Activated T-helper 2 cell treated with anti-CD3 and anti-CD28 coated beads, Interferon-gamma antibody, Interleukin-2, Interleukin-4, amounts not matched to agents 10 μg/mL and 5 μg/mL and 100 μg/mL, durations not matched to agents 14 hours and 24 hours and 36 hours (primary cell): ENCODE results near the gene DDAH2. TPM values are rescaled to one million over a fixed set of nuclear protein-coding genes. Genes with fewer than 3 reads are reported as not detected.

Experiments
- DNase-seq: peaks from one replicate; pipeline ENCODE4 v3.0.0; 2021; ENCODE audit warnings: low spot score
- H3K27ac Mint-ChIP-seq: one replicate; pipeline ENCODE4 v1.8.0; 2021; ENCODE audit warnings: mixed read lengths
- H3K27me3 Mint-ChIP-seq: one replicate; pipeline ENCODE4 v1.8.0; 2021; ENCODE audit warnings: low read depth, mixed read lengths
- H3K36me3 Mint-ChIP-seq: one replicate; pipeline ENCODE4 v1.8.0; 2021; ENCODE audit warnings: low read depth, mixed read lengths
- H3K4me1 Mint-ChIP-seq: one replicate; pipeline ENCODE4 v1.8.0; 2021; ENCODE audit warnings: low read depth, mixed read lengths
- H3K4me3 Mint-ChIP-seq: one replicate; pipeline ENCODE4 v1.8.0; 2021; ENCODE audit warnings: low read depth, mild to moderate bottlenecking, moderate library complexity, mixed read lengths
- H3K9me3 Mint-ChIP-seq: one replicate; pipeline ENCODE4 v1.8.0; 2021; ENCODE audit warnings: mixed read lengths
- intact Hi-C: fragments of 100-400 bp; cut with micrococcal nuclease; formaldehyde crosslinking; loops from one replicate; pipeline ENCODE4 v1.15.1; 2023
- total RNA-seq: library from RNA; stranded (reverse); gene quantifications from 2 replicates; pipeline ENCODE4 v1.2.3, GENCODE V29; 2022

Gene DDAH2
- total RNA-seq, 1 donor from 2014 or later = 7.7 TPM

DNA sequence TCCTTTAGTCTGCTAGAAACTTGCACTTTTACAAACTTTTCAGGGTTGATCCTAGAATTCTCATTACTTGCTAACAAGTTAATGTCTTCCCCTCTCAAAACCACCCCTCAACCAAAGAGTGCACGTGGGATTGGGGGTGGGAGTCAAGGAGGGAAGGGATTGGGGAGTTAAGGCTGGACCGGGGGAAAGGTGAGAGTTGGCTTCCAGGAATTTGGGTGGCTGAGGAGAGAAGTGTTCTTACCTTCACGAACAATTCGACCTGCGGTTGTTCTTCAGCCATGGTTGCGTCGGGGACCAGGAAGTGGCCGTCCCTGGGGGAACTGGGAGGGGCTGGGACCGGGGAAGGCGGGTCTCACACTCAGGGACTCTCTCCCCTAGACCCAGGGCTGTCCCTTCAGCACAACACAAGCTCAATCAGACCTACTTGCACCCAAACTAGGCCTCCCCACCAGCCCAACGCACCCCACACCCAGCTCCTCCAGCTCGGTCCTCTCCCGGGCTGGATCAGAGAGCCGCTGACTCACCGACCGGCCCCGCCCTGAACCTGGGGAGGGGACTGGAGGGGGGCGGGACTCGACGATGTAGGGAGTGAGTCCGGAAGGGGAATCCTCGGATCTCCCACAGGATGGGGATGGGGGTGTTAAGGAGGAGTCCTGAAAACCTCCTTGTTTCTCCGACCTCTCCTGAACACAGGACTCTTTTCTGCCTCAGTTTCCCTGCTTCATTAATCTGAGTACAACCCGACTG is 7.1 kb upstream of the DDAH2 start, which contains the start of gene CLIC1:
Gene CLIC1, minus strand, starts transcription at position 510 of the 747 bp plus-strand sequence. Its CDS starts 230 bp downstream, at position 280.
- peak within 1 kb of the TSS; percentile 91 for H3K27ac Mint-ChIP-seq
- peaks cover 60% of the 10 kb centered on the region for H3K36me3 Mint-ChIP-seq
- H3K4me1 Mint-ChIP-seq = peaks cover 52% of the 10 kb centered on the region
- intact Hi-C loops = no loop called here
- H3K27me3 Mint-ChIP-seq = no peaks in the 10 kb centered on the region
- DNase-seq = peak; percentile 79
- H3K4me3 Mint-ChIP-seq = peak within 1 kb of the TSS; percentile 93
- H3K9me3 Mint-ChIP-seq = no peaks in the 10 kb centered on the region

DNA sequence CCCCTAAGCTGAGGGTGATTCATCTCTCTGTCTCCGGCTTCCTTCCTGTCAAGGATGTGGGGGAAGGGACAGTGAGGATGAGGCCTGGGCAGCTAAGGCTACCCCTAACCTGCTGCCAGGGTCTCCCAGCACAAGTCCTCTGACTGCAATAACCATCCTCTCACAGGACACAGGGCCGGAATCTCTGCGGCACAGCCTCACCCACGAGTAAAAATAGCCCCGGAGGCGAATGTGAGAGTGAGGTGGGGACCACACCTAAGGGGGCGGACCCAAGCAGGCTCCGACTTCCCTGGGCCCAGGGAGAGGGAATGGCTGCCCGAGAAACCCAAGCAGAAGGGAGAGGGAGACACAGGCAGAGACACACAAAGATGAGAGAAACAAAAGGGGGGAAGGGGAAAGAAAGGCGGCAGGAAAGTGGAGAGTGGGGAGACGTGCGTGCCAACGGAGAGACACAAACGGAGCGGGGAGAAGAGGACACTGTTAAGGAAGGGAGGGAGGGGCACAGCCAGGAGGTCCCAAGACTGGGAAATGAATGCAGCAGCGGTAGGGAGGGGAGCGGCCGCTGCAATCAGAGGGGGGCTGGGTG is 5.8 kb upstream of the DDAH2 start:
- intact Hi-C loops = loop anchor here (1.0 kb wide), 1 partner anchor 32 kb away; the partner anchor contains the start of gene ABHD16A
- Mint-ChIP-seq H3K36me3 (peaks cover 63% of the 10 kb centered on the region), H3K4me3 (peak overlapping the region; percentile 93), H3K9me3 (no peaks in the 10 kb centered on the region), H3K4me1 (peaks cover 56% of the 10 kb centered on the region), H3K27me3 (no peaks in the 10 kb centered on the region), H3K27ac (peak overlapping the region; percentile 91)
- peak; percentile 60 for DNase-seq

DNA sequence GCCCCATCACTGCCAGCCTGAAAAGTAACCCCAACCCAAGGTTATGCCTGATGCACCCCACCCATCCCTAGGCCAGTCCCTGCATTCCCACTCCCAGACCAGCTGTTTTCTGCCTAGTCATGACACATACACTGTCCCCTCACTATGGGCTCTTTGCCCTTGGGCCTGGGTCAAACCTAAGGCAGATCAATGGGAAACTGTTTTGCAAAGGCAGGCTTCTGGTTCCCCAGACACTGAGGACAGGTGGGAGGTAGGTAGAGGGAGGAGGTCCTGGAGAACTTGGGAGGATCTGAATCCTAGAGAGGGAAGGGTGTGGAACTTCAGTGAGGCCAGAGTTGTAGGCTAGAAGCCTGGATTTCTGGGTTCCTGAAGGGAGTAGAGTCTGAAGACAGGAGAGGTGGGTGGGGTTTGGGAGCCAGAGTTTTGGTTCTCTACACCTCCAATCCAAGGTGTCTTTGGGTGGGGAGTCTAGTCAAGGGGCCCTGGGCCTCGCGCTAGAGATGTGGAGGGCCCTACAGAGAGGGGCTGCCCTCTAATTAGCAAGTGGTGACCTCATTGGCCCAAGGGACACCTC is 5.2 kb upstream of the DDAH2 start:
- Mint-ChIP-seq H3K36me3 (peaks cover 63% of the 10 kb centered on the region), H3K4me3 (peak overlapping the region; percentile 93), H3K27me3 (no peaks in the 10 kb centered on the region), H3K4me1 (peaks cover 55% of the 10 kb centered on the region), H3K9me3 (no peaks in the 10 kb centered on the region), H3K27ac (peak overlapping the region; percentile 91)
- intact Hi-C loops = loop anchor here (1.0 kb wide), 1 partner anchor 31 kb away; the partner anchor contains the start of gene ABHD16A
- no peak for DNase-seq

DNA sequence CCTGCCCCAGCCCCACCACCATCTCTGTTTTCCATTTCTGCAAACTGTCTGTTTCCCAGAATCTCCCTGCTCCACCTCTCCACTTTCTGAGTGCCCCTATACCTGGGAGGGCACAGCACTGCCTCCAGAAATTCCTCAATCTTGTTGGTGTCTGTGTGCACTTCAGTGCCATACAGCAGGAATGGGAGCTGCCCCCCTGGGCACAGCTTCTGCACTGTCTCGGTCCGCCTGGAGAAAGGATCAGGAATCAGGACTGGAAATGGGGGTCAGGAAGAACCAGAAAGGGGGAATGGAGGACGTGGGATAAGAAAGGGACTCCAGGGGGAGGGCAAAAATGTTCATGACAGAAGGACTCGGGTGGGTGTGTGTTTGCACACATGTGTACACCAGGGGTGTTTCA is 4.6 kb upstream of the DDAH2 start:
- peaks cover 54% of the 10 kb centered on the region for H3K4me1 Mint-ChIP-seq
- H3K9me3 Mint-ChIP-seq = no peaks in the 10 kb centered on the region
- peak overlapping the region; percentile 93 for H3K4me3 Mint-ChIP-seq
- H3K36me3 Mint-ChIP-seq = peaks cover 66% of the 10 kb centered on the region
- H3K27ac Mint-ChIP-seq = peak overlapping the region; percentile 59
- no peaks in the 10 kb centered on the region for H3K27me3 Mint-ChIP-seq
- DNase-seq = no peak
- intact Hi-C loops = loop anchor here (1.0 kb wide), 1 partner anchor 30 kb away; the partner anchor contains the start of gene ABHD16A

DNA sequence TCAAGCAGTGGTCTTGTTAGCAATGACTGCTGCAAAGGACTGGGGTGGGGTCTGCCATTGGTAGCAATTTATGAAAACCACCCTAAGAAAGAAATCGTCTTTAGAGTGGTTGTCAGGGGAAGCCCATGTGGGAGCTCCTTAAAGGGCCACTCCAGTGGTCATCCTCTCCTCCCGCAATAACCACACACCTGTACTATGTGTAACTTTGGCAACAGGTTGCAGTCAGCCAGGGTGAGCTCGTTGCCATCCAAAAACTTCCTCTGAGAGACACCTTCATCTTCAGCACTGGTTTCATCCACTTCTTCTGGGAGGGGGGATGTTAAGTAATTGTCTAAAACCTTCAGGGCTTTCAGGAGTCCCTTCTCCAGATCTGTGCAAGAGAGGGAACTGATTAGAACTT is 2.9 kb upstream of the DDAH2 start:
- Mint-ChIP-seq H3K4me1 (peaks cover 48% of the 10 kb centered on the region), H3K9me3 (no peaks in the 10 kb centered on the region), H3K36me3 (peaks cover 70% of the 10 kb centered on the region), H3K27me3 (no peaks in the 10 kb centered on the region), H3K4me3 (peak overlapping the region; percentile 5), H3K27ac (peak overlapping the region; percentile 33)
- no peak for DNase-seq
- intact Hi-C loops = no loop called here

DNA sequence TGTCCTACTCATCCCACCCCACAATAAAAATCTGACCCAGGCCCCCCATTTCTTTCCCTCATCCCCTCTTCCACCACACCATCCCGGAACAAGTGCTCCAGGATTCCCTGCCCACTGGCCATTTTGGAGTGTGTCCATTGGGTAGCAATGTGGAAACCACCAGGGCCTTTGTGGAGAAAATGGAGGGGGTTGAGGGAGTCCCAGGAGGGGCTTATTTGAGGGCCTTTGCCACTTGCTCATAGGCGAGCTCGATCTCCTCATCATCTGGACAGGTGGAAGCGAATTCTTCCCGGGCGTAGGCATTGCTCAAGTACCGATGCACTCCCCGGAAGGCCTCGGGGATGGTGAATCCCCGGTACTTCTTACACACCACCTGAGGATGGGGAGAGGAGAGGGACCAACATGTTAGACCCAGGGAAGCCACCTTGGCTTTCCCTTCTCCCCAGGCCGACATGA is 1.6 kb upstream of the DDAH2 start:
- DNase-seq = no peak
- H3K4me1 Mint-ChIP-seq = peaks cover 56% of the 10 kb centered on the region
- peak overlapping the region; percentile 6 for H3K27ac Mint-ChIP-seq
- intact Hi-C loops = loop anchor here (1.0 to 2.0 kb wide), 2 partner anchors 8 to 40 kb away; no protein-coding TSS in a partner anchor
- no peaks in the 10 kb centered on the region for H3K27me3 Mint-ChIP-seq
- H3K4me3 Mint-ChIP-seq = peak overlapping the region; percentile 85
- peaks cover 67% of the 10 kb centered on the region for H3K36me3 Mint-ChIP-seq
- H3K9me3 Mint-ChIP-seq = no peaks in the 10 kb centered on the region

DNA sequence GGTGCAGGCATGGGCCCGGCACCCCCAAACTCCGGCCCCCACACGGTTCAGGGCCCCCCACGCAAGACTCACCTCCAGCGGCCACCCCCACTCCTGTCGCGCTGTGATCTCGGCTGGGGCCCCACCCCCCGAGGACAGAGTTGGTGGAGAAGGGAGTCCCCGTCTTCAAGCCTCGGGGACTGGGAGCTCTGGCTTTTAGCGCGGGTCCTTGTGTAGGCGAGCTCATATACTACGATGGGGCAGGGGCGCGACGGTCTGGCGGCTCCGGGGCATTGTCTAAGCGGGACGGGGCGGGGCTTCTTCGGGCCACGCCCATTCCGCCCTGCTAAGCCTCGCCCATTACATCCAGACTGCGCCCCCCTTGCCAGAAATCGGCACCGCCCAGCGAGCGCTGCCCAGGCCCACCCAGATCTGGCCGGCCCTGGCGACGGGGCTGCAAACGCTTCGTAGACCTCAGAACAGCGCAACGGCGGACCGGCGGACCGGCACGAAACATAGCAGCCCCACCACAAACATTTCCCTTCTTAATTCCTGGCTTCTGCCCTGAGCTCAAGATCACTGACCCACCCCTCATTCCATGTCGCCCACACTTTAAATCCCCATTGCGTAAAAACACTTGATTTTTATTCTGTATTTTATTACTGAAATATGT is 1.0 kb upstream of the DDAH2 start:
- H3K27ac Mint-ChIP-seq = peak overlapping the region; percentile 6
- intact Hi-C loops = loop anchor here (1.0 to 2.0 kb wide), 2 partner anchors 8 to 41 kb away; no protein-coding TSS in a partner anchor
- H3K27me3 Mint-ChIP-seq = no peaks in the 10 kb centered on the region
- H3K4me3 Mint-ChIP-seq = peak overlapping the region; percentile 85
- peaks cover 64% of the 10 kb centered on the region for H3K36me3 Mint-ChIP-seq
- no peaks in the 10 kb centered on the region for H3K9me3 Mint-ChIP-seq
- DNase-seq = peak; percentile 56
- peaks cover 58% of the 10 kb centered on the region for H3K4me1 Mint-ChIP-seq

DNA sequence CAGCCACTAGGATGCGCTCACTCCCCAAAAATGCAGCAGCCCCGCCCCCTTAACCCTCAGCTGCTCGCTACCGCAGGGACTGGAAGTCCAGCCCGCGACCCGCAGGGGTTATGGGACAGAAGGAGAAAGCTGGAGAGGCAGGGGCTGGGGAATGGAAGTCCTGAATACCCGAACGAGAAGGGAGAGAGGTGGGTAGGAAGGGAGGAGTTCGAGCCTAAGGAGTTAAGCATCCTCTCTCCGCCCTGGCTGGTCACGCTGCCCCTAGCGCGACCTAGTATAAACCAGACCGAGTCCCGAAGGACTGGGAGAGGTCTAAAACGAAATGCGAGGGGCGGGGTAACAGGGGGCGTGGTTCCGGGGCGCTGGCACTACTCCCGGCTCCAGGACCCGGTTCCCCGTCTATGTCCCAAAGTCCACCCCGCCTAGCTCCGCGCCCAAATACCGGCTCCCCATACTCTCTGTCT is 448 bp upstream of the DDAH2 start:
- Mint-ChIP-seq H3K36me3 (peaks cover 58% of the 10 kb centered on the region), H3K27me3 (no peaks in the 10 kb centered on the region), H3K27ac (peak overlapping the region; percentile 65), H3K9me3 (no peaks in the 10 kb centered on the region), H3K4me1 (peaks cover 58% of the 10 kb centered on the region), H3K4me3 (peak overlapping the region; percentile 85)
- DNase-seq = peak; percentile 74
- intact Hi-C loops = no loop called here

DNA sequence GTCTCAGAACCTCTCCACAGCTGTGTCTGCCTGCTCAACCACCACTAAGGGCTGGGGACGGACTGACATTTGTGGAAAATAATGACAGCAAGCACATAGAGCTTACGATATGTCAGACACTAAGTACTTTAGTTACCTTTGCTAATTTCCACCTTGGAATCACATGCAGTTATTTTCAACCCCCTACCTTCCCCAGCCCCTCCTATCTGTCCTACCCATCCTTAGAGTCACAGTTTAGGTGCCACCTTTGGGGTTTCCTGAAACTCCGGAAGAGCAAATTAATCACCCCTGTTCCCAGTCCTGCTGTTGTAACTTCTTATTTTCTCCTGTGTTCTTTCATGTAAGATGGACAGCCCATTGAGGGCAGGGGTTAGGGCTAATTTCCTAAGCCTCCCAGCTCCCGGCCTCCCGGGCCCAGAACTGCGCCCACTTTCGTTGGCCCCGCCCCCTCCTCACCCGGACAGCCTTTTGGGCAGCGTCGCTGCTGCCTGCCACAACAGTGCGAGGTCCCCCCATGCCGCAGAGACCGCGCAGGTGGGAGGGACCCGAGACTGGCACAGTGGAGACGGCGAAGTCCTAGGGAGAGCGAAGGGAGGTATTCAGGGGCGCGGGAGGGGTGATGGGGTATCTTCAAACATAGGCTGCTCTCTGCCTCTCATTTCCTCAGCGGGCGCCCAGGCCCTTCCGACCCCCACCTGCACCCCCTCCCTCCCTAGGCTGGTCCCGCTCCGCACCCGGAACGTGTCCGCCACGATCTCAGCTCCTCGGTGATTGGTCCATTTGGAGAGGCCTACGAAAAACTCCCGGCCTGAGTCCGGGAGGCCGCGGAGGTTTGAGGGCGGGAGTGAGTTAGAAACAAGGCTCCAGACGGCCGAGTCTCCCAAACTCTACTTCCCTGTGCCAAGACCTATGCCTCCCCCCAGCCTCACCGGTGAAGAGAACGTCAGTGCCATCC is 1.1 kb downstream of the DDAH2 start:
- H3K4me3 Mint-ChIP-seq = peak overlapping the region; percentile 85
- peaks cover 45% of the 10 kb centered on the region for H3K4me1 Mint-ChIP-seq
- no peaks in the 10 kb centered on the region for H3K9me3 Mint-ChIP-seq
- H3K27ac Mint-ChIP-seq = peak overlapping the region; percentile 19
- H3K27me3 Mint-ChIP-seq = no peaks in the 10 kb centered on the region
- intact Hi-C loops = no loop called here
- H3K36me3 Mint-ChIP-seq = peaks cover 42% of the 10 kb centered on the region
- no peak for DNase-seq

DNA sequence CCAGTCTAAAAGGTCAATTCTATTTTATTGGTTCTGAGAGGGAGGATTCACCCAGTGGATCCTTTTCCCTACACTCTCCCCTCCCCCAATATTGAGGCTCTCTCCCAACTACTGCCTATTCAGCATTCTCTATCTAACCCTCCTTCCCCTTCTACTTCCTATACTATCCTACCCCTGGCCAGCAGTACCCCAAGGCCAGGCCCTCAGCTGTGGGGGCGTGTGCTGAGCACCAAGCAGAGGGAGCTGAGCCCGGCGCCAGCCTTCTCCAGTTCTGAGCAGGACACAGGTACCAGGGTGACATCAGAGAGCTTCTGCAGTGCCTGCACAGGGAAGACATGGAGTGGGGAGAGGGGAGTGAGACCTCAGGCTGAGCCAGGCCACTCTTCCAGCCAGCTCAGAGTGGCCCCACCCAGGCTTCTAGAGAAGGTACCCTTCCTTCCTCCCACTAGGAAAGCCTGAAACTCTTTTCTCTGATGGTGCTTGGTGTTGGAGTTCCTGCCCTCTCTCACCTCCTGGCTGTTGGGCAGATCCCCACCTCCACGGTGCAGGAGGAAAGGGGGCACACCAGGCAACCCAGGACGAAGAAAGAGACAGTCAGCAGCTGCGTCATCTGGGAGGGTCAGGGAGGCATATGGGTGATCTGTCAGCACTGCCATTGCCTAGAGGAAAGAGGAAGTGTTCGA is 1.9 kb downstream of the DDAH2 start:
- no peaks in the 10 kb centered on the region for H3K27me3 Mint-ChIP-seq
- intact Hi-C loops = no loop called here
- H3K9me3 Mint-ChIP-seq = no peaks in the 10 kb centered on the region
- peak overlapping the region; percentile 49 for H3K4me3 Mint-ChIP-seq
- H3K36me3 Mint-ChIP-seq = peaks cover 34% of the 10 kb centered on the region
- H3K4me1 Mint-ChIP-seq = peaks cover 46% of the 10 kb centered on the region
- DNase-seq = no peak
- H3K27ac Mint-ChIP-seq = peak overlapping the region; percentile 19
